Measurements from ENCODE around the gene MIB2.
"Not testable (repeated sequence)": the region's sequence is repeated elsewhere in the genome, so short reads cannot be mapped to it uniquely, and the experiment has no call there.

The MIB2 gene

GRCh38 chr1:1662830-1663560 lies 47.7 kb downstream of the MIB2 start:
- DNase-seq = not testable (repeated sequence)

GRCh38 chr1:1664318-1664717 lies 49.0 kb downstream of the MIB2 start:
- DNase-seq = not testable (repeated sequence)

GRCh38 chr1:1664941-1665814 lies 49.9 kb downstream of the MIB2 start:
- DNase-seq = no peak

GRCh38 chr1:1665815-1666251 lies 50.5 kb downstream of the MIB2 start:
- DNase-seq = peak in 1 of 2 donors; percentile 43

GRCh38 chr1:1666526-1666925 lies 51.2 kb downstream of the MIB2 start:
- no peak for DNase-seq

- no peak for DNase-seq
Observed at GRCh38 chr1:1669468-1670440, 54.5 kb downstream of the MIB2 start.

- no peak for DNase-seq
Observed at GRCh38 chr1:1670866-1671265, 55.6 kb downstream of the MIB2 start.

GRCh38 chr1:1671365-1672119 lies 56.2 kb downstream of the MIB2 start:
- no peak for DNase-seq

- DNase-seq = no peak
Observed at GRCh38 chr1:1672181-1672965, 57.1 kb downstream of the MIB2 start.

GRCh38 chr1:1674806-1675205 lies 59.5 kb downstream of the MIB2 start:
- not testable (repeated sequence) for DNase-seq

- not testable (repeated sequence) for DNase-seq
Observed at GRCh38 chr1:1675218-1675617, 59.9 kb downstream of the MIB2 start.

- DNase-seq = not testable (repeated sequence)
Observed at GRCh38 chr1:1676087-1676486, 60.8 kb downstream of the MIB2 start.

- peak; percentile 43 to 57 for DNase-seq
Observed at GRCh38 chr1:1677718-1678580, 62.6 kb downstream of the MIB2 start.

- DNase-seq = peak in 1 of 2 donors; percentile 62
Observed at GRCh38 chr1:1678581-1679380, 63.5 kb downstream of the MIB2 start.
